Measurements from ENCODE around the gene TMEM9. TPM values are rescaled to one million over a fixed set of nuclear protein-coding genes. Genes with fewer than 3 reads are reported as not detected.

The TMEM9 gene
- total RNA-seq, 2 experiments from 2014 or later: 28.2 to 29.8 TPM

Other genes starting within 250 kb of the TMEM9 start
- 10 to 100 TPM; 55.7 to 56.2 TPM for gene KIF21B, start 130.8 kb downstream of the TMEM9 start, total RNA-seq
- gene CACNA1S, start 42.0 kb downstream of the TMEM9 start, total RNA-seq: not detected
- under 1 TPM; 0.30 to 0.35 TPM for gene ASCL5, start 27.3 kb downstream of the TMEM9 start, total RNA-seq
- gene IGFN1, start 36.4 kb upstream of the TMEM9 start, total RNA-seq: not detected
- under 1 TPM; 0.04 to 0.06 TPM for gene PKP1, start 129.0 kb upstream of the TMEM9 start, total RNA-seq
- not detected for gene TNNT2, start 223.2 kb upstream of the TMEM9 start, total RNA-seq
- not detected for gene LAD1, start 244.8 kb upstream of the TMEM9 start, total RNA-seq